NCI-H2196 treated with DMSO at 0.1 percent for 48 hours (cell line): ENCODE results near the gene INKA1.
"Not testable (repeated sequence)": the region's sequence is repeated elsewhere in the genome, so short reads cannot be mapped to it uniquely, and the experiment has no call there.

Experiments
- DNase-seq: peaks from one replicate; lab custom pipeline; 2025; ENCODE audit not compliant: unreplicated experiment; lab: John Stamatoyannopoulos, UW

INKA1 gene

DNA sequence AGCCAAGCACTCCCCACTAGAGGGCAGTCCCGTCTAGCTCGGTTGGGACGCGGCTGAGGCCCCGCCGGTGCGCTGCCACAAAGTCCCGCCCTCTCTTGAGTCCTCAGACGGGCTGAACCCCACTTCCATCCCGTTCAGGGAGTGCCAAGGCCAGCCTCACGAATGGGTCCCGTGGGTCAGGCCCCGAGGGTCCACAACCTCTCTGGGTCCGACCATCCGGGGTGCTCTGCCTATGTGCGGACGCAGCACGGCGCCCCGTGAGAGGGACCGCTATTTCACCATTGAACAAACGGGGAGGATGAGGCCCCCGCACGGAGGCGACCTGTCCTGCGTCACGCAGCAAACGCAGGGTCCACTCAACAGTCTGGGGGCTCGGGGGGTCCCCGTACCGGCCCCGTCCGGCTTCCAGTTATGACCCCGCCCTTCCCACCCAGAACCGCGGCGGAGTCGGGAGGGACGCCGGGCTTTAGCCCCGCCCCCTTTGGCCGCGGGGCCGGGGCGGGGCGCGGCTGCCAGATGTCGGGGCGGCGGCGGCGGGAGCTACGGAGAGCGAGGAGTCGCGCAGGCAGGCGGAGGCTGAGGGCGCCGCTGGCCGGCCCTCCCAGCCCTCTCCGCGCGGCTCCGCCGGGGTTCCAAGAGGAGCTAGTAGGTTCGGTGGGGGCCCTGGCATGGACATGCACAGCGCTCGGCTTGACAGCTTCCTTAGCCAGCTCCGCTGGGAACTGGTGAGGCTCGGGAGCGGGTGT lies at the start of gene INKA1:
Gene INKA1 (plus strand): TSS at position 543 of the 746 bp plus-strand sequence. CDS start 132 bp downstream, at position 675.
- peak; percentile 28 for DNase-seq

- no peak for DNase-seq
Observed at GRCh38 chr3:49754536-49754935, 48.5 kb upstream of the INKA1 start.

- DNase-seq = no peak
Observed at GRCh38 chr3:49756036-49756435, 47.0 kb upstream of the INKA1 start.

DNA sequence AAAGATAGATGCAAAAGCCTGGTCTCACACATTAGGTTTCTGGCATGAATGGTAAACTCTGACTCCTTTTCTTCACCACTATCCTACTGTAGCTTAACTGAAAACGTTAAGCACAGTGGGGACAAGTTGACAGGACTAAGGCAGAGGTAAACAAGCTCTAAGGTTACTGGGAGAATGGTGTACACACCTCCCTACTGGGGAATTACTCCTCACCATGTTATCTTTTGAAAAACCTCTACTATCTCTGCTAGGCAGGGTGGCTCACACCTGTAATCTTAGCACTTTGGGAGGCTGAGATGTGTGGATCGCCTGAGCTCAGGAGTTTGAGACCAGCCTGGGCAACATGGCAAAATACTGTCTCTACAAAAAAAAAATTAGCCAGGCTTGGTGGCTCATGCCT lies 45.9 kb upstream of the INKA1 start:
- no peak for DNase-seq

DNA sequence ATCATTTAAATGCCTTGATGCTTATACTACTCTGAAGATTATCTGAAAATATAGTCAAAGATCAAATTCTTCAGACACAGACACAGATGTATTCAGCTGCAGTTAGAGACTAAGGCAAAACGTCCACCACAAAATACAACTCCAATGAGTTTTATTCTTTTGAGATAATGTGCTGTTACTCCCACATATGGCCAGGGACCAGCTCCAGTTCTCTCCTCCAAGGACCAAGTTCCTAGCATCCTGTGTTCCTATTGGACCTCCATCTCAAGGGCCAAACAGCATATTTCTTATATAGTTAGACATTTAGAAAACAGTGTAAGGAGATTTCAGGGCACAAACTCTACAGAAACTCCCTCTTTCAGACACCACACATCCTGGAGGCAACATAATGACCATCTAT lies 43.8 kb upstream of the INKA1 start:
- no peak for DNase-seq

DNA sequence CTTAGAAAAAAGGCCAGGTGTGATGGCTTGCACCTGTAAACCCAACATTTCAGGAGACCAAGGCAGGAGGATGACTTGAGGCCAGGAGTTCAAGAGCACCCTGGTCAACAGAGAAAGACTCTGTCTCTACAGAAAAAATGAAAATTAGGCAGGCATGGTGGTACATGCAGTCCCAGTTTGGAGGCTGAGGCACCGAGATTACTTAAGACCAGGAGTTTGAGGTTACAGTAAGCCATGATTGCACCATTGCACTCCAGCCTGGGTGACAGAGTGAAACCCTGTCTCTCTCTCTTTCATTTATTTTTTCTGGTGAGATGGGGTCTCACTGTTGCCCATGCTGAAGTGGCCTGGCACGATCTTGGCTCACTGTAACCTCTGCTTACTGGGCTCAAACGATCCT lies 41.4 kb upstream of the INKA1 start:
- DNase-seq = no peak

- no peak for DNase-seq
Observed at GRCh38 chr3:49763981-49764380, 39.1 kb upstream of the INKA1 start.

- DNase-seq = no peak
Observed at GRCh38 chr3:49769286-49769915, 33.7 kb upstream of the INKA1 start.

DNA sequence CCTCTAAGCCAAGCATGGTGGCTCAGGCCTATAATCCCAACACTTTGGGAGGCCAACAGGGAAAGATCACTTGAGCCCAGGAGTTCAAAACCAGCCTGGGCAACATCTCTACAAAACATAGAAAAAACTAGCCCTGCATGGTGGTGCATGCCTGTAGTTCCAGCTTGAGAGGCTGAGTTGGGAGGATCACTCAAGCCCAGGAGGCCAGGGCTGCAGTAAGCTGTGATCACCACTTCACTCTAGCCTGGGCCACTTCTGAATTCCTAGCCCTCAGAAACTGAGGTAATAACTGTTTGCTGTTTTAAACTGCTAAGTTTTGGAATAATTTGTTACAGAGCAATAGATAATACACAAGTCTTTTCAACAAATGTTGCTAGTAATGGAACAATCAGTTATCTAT lies 33.1 kb upstream of the INKA1 start:
- DNase-seq = no peak

GRCh38 chr3:49771340-49771938 lies 31.6 kb upstream of the INKA1 start:
- no peak for DNase-seq

- no peak for DNase-seq
Observed at GRCh38 chr3:49772703-49773102, 30.4 kb upstream of the INKA1 start.

DNA sequence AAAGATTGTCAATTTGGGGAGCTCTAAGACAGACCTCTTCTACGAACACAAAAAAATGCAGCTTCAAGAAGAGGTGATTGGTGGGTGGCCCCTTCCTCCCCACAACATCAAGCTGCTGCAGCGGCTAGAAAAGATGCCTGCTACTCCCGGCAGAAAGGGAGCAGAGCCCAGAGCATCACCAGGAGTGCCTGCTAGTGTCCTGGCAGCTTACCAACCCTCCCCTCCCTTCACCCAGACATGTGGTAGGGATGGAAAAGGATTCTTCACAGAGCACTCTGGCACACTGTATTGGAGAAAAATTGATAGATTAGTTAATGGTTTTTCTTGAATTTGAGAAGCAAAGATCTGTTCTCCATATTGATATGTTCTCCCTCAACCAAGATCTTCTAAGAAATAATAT lies 27.5 kb upstream of the INKA1 start:
- DNase-seq = no peak

- DNase-seq = not testable (repeated sequence)
Observed at GRCh38 chr3:49776101-49776500, 27.0 kb upstream of the INKA1 start.

GRCh38 chr3:49779358-49780079 lies 23.5 kb upstream of the INKA1 start:
- DNase-seq = no peak

DNA sequence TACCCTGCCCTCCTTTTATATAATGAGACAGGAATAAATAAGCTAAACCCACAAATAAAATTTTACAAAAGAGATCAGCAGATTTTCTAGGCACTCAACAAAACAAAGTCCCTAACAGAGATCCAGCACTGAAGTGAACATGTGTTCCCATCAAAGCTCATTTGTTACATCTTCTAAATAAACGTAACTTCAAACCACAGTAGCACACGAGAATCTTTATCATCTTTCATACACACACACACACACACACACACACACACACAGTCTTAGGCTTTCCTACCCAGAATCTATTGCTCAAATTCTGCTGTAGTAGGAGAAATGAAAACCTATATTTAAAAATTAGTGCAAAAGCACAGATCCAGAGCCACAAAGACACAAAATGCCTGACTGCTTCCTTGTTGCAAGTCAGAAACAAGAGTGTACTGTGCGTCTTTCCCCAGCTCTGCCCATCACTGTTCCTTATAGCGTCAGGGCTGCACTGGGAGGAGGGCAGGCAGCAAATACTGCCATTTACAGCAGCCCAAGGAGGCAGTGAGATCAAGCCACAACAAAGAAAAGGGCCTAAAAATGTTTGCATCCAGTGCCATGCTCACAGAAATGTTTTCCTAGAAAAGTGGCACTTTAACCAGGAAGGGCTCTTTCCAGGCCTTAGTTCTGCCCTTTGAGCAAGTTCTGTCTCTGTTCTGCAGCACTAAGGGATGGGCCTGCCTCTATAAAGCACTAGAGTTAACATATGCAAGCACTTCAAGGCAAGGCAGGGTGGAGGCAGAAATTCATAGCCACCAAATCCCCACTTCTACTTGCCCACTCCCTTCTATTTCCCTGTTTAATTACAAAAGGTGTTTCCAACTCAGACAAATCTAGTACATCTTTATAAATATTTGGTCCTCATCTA lies 22.7 kb upstream of the INKA1 start:
- no peak for DNase-seq

GRCh38 chr3:49780975-49781365 lies 22.1 kb upstream of the INKA1 start:
- DNase-seq = not testable (repeated sequence)

DNA sequence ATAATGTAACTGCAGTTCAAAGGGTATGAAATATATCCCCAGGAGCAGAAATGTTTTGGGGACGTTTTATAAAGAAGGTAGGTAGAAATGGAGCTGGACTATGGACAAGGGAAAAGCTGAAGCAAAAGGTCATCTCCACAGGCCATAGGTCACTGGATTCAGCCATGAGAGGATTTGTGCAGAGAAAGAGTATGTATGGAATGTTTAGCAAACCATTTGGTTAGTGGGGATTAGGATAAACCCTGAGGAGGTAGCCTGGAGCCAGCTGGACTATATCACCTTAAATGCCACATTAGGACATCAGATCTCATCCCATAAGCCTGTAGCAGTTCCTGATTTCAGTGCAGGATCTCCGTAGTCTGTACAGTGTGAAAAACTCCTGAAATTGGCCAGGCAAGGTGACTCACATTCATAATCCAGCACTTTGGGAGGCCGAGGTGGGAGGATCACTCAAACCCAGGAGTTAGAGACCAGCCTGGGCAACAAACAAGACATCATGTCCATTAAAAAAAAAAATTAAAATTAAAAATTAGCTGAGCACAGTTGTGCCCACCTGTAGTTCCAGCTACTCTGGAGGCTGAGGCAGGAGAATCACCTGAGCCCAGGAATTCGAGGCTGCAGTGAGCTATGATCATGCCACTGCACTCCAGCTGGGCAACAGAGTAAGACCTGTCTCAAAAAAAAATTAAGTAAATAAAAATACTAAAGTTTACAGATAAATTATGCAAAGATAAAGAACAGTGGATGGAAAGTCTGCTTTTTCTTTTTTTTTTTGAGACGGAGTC lies 21.5 kb upstream of the INKA1 start:
- DNase-seq = no peak

GRCh38 chr3:49782277-49782676 lies 20.8 kb upstream of the INKA1 start:
- not testable (repeated sequence) for DNase-seq

GRCh38 chr3:49785565-49786356 lies 17.3 kb upstream of the INKA1 start:
- no peak for DNase-seq
